Vagina (tissue), 2 donors: ENCODE measurements around the gene STK40.

Experiments
- POLR2A ChIP-seq, 2 donors: fragments of 450-650 bp; IDR thresholded peaks; one replicate each; pipeline ENCODE4 v1.6.1; 2017; ENCODE audit warnings: antibody characterized with exemption in 2 of 2, mild to moderate bottlenecking in 2 of 2, moderate library complexity in 2 of 2
- TF ChIP-seq, protein P1 (sequence below), 3 experiments: fragments of 450-650 bp in 2 of 3; fragments of 200-600 bp in 1 of 3; sonication (generic) in 1 of 3; IDR thresholded peaks; one replicate each; pipeline ENCODE4 v1.5.1; 2017 to 2019; ENCODE audit warnings: antibody characterized with exemption in 3 of 3, mild to moderate bottlenecking in 2 of 3, moderate library complexity in 2 of 3

DNA sequence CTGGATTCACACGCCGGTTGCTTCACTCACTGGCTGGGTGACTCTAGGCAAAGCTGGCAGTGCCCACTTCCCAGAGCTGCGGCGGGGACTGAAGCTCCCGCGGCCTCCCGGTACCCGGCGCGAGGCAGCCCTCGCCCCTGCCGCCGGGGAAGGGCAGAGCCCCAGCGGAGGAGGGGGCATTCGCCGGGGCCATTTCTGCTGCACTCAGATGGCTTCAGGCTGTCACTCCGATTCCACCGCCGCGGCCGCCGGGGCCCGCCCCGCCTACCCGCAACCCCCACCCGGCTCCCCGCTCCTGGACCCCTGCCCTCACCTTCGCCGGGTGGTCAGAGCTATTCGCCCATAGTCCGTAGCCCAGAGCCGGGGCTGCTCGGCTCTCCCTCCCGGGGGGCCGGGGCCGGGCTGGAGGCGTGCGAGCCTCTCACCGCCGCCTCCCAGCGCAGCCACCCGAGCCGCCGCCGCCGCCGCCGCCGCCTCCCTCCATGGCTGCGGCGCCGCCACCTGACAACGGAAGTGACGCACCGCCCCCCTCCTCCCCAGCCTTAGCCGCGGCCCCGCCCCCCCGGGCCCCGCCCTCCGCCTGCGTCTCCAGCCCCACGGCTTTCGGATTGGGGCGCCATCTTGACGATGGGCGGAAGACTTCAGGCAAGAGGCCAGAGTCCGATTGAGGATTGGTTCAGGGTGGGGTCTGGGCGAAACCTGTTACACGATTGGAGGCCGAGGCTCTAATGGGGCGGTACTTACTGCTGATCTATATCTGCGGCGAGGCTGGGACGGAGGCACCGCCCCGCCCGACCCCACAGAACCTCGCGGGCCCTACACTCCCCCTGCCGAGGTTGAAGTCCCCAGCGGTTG lies at the start of gene STK40:
- TF ChIP-seq, protein P1, sequence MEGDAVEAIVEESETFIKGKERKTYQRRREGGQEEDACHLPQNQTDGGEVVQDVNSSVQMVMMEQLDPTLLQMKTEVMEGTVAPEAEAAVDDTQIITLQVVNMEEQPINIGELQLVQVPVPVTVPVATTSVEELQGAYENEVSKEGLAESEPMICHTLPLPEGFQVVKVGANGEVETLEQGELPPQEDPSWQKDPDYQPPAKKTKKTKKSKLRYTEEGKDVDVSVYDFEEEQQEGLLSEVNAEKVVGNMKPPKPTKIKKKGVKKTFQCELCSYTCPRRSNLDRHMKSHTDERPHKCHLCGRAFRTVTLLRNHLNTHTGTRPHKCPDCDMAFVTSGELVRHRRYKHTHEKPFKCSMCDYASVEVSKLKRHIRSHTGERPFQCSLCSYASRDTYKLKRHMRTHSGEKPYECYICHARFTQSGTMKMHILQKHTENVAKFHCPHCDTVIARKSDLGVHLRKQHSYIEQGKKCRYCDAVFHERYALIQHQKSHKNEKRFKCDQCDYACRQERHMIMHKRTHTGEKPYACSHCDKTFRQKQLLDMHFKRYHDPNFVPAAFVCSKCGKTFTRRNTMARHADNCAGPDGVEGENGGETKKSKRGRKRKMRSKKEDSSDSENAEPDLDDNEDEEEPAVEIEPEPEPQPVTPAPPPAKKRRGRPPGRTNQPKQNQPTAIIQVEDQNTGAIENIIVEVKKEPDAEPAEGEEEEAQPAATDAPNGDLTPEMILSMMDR (IDR thresholded peaks at IDR 0.05) = no peak
- peak in 1 of 2 donors; percentile 96 for TF ChIP-seq POLR2A (IDR thresholded peaks at IDR 0.05)
